ENCODE results near the gene GALNTL6.
"Not testable (repeated sequence)": the region's sequence is repeated elsewhere in the genome, so short reads cannot be mapped to it uniquely, and the experiment has no call there.

Gene GALNTL6

DNA sequence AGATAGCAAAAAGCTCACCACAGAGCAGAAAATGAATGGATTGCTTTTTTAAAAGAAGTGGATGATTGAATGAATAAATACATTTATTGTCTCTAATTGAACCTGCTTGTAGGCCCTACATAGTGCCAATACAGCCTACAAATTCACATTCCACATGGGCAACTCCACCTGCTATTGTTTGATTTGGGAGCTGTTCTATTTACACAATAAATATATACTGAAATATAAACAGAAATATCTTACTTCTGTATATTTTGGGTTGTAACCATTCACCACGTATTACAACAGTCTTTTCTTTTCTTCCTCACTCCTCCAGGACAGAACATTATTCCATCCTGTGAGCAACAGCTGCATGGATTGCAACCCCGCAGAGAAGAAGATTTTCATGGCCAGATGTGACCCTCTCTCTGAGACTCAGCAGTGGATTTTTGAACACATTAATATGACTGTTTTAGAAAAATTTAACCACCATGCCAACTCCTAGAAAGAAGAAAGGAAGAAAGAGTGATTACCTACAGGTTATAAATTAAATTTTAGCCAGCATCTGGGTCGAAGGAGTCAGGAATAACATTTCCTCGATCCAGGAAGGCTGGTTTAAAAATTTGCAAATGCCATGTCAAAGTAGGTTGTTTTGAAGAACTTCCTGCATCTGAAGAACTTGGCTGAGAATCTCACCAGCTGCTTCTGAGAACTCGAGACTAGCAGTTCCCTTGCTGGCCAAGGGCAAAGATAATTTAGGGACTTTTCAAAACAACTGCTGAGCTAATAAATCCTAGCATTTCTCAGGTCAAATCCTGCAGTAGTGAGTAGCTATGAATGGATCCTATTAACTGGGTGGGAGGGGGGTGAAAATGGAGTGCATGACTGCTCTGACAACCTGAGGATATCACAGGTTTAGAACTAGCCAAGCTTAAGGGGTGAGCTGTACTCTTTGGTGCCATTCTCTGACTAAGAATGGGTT, 1226.7 kb downstream of the GALNTL6 start:
- no peak overlapping the region for H3K4me3 ChIP-seq (replicated peaks in 1 of 2; ENCODE audit: low read depth in 2 of 2, low read length in 2 of 2)
- TF ChIP-seq, protein P1, sequence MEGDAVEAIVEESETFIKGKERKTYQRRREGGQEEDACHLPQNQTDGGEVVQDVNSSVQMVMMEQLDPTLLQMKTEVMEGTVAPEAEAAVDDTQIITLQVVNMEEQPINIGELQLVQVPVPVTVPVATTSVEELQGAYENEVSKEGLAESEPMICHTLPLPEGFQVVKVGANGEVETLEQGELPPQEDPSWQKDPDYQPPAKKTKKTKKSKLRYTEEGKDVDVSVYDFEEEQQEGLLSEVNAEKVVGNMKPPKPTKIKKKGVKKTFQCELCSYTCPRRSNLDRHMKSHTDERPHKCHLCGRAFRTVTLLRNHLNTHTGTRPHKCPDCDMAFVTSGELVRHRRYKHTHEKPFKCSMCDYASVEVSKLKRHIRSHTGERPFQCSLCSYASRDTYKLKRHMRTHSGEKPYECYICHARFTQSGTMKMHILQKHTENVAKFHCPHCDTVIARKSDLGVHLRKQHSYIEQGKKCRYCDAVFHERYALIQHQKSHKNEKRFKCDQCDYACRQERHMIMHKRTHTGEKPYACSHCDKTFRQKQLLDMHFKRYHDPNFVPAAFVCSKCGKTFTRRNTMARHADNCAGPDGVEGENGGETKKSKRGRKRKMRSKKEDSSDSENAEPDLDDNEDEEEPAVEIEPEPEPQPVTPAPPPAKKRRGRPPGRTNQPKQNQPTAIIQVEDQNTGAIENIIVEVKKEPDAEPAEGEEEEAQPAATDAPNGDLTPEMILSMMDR (IDR thresholded peaks at IDR 0.05; ENCODE audit: low read depth, low read length) = no peak
- DNase-seq (ENCODE audit: low read depth in 2 of 2) = peak; percentile 13 to 64

DNA sequence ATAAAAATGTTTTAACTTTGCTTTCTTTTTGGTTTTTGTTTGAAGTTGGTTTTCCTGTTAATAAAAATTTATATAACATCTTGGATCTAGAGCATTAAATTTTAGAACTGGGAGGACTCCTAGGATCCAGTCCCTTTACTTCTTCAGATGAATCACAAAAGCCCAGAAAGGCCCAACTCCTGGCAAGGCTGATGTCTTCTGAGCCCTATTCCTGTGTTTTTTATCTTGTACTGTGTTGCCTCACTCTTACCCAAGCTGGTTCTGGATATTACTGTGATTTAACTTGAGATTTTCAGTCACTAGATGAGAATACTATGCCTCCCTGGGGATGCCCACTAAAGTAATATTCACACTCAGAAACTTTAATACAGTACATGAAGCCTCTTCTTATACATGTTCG, 1228.3 kb downstream of the GALNTL6 start:
- TF ChIP-seq, protein P1 (IDR thresholded peaks at IDR 0.05; ENCODE audit: low read depth, low read length) = no peak
- no peak for DNase-seq (ENCODE audit: low read depth in 2 of 2)
- no peak overlapping the region for H3K4me3 ChIP-seq (replicated peaks in 1 of 2; ENCODE audit: low read depth in 2 of 2, low read length in 2 of 2)

DNA sequence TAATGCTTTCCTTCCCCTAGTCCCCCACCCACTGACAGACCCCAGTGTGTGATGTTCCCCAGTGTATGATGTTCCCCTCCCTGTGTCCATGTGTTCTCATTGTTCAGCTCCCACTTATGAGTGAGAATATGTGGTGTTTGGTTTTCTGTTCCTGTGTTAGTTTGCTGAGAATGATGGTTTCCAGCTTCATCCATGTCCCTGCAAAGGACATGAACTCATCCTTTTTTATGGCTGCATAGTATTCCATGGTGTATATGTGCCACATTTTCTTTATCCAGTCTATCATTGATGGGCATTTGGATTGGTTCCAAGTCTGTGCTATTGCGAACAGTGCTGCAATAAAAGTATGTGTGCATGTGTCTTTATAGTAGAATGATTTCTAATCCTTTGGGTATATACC, 1228.9 kb downstream of the GALNTL6 start:
- DNase-seq (ENCODE audit: low read depth in 2 of 2) = not testable (repeated sequence)

DNA sequence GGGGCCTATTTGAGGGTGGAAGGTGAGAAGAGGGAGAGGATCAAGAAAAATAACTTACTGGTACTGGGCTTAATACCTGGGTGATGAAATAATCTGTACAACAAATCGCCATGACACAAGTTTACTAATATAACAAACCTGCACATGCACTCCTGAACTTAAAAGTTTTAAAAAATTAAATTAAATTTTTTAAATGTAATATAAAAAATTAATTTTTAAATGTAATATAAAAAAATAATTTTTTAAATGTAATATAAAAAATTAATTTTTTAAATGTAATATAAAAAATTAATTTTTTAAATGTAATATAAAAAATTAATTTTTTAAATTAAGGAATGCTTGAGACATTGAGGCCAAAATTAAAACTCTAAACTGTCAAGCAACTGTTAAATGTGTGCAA, 1231.1 kb downstream of the GALNTL6 start:
- no peak for DNase-seq (ENCODE audit: low read depth in 2 of 2)
- TF ChIP-seq, protein P1 (IDR thresholded peaks at IDR 0.05; ENCODE audit: low read depth, low read length) = no peak
- H3K4me3 ChIP-seq (replicated peaks in 1 of 2; ENCODE audit: low read depth in 2 of 2, low read length in 2 of 2) = no peak overlapping the region

More for the DNA sequence above, 1228.9 kb downstream of the GALNTL6 start:
- H3K4me3 ChIP-seq (replicated peaks in 1 of 2; ENCODE audit: low read depth in 2 of 2, low read length in 2 of 2) = not testable (repeated sequence)

DNA sequence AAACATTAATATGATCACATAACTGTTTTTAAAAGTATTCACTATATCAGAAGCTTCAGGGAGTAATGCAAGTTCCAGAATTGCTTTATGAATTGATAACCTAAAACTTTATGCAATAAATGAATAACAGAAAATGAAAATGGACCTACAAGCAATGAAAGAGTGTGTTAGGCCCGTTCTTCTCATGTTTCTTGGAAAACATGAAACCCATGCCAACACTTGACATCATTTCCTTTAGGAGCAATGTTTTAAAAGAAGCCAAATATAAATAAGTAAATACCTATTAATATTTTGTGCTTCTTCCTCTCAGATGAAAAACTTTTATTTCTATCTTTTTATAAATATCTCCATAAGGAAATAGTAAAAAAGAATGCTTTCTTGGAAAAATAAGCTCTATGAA, 1232.4 kb downstream of the GALNTL6 start:
- no peak for DNase-seq (ENCODE audit: low read depth in 2 of 2)
- H3K4me3 ChIP-seq (replicated peaks in 1 of 2; ENCODE audit: low read depth in 2 of 2, low read length in 2 of 2) = no peak overlapping the region
- TF ChIP-seq, protein P1 (IDR thresholded peaks at IDR 0.05; ENCODE audit: low read depth, low read length) = no peak

DNA sequence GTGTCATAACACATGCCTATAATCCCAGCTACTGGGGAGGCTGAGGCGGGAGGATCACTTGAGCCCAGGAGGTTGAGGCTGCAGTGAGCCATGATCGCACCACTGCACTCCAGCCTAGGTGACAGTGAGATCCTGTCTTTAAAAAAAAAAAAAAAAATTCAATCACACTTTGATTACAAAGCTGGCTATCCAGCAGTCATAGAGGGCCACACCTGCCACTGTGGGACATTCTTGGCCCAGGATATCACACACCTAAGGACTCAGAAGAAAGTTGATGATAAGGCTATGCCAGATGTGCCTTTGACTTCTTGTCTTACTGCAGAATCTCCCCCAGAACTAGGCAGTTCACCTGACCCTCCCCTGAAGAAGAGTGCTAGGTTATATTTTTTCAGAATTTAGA, 1232.9 kb downstream of the GALNTL6 start:
- TF ChIP-seq, protein P1 (IDR thresholded peaks at IDR 0.05; ENCODE audit: low read depth, low read length) = no peak
- no peak overlapping the region for H3K4me3 ChIP-seq (replicated peaks in 1 of 2; ENCODE audit: low read depth in 2 of 2, low read length in 2 of 2)
- no peak for DNase-seq (ENCODE audit: low read depth in 2 of 2)

DNA sequence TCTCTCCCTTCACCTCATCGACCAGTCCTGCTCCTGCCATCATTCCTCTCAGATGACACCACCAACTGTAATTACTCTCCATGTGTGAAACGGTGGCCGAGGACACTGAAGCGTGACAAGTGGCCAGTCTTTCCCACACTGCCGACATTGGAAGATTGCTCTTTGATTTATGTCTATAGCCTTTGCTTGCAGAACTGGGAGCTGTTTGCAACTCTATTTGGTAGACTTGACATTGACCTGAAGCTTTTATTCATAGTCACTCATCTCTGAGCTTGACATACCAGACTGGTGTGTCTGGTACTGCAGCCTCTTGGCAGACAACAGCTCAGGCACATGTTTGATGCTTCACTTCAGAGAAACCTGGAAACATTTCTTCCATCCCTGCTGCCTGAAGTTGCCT, 1233.6 kb downstream of the GALNTL6 start:
- DNase-seq (ENCODE audit: low read depth in 2 of 2) = no peak
- H3K4me3 ChIP-seq (replicated peaks in 1 of 2; ENCODE audit: low read depth in 2 of 2, low read length in 2 of 2) = no peak overlapping the region
- TF ChIP-seq, protein P1 (IDR thresholded peaks at IDR 0.05; ENCODE audit: low read depth, low read length) = no peak

Data from cardiac fibroblast (primary cell).